NB4 (cell line): ENCODE measurements around the gene ADTRP.

ENCODE experiments used
- MYC ChIP-seq: IDR thresholded peaks from 2 replicates; pipeline ENCODE4 v1.6.1; 2011; ENCODE audit warnings: low read depth, low read length
- POLR2A ChIP-seq: IDR thresholded peaks from 2 replicates; pipeline ENCODE4 v1.6.1; 2011; ENCODE audit warnings: mild to moderate bottlenecking; ENCODE audit not compliant: insufficient read length; ENCODE audit errors: extremely low read depth
- TF ChIP-seq, protein P1 (sequence below): IDR thresholded peaks from one replicate; pipeline ENCODE4 v1.5.1; 2012; ENCODE audit warnings: low read depth, low read length
- TF ChIP-seq, protein P2 (sequence below): IDR thresholded peaks from 2 replicates; pipeline ENCODE4 v1.6.1; 2011; ENCODE audit warnings: low read depth, low read length

DNA sequence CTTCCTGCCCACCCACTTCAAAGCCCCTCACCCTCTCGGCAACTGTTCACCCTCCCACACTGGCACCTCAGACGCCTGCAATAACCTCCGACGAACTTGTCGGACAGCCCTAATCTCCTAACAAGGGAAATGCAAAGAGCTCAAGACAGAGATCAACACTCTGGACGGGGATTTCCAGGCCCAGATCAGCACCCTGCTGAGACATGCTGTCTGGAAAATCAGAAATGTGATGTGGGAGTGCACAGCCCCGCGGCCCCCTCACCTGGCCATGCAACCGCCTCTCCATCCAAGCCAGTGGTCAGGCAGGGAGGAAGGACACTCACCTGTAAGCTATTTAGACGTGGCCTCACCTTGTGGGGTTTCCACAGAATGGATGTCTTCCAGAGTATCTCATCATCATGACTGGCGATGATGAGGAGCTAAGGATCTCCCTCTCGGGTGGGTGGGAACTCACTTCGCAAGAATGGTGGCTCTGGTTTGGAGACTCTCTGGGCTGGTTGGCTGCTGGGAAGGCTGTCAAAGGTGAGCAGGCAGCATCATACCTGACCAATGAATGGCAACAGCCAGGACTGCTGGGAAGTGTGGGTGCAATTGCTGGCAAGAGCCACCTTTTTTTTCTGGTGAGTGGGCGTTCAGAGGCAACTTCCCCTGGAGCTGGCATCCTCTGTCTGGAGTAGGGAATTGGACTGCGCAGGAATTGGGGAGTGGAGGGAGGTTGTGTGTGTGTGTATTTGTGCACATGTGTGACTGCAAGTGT lies 28.1 kb upstream of the ADTRP start:
- TF ChIP-seq, protein P1, sequence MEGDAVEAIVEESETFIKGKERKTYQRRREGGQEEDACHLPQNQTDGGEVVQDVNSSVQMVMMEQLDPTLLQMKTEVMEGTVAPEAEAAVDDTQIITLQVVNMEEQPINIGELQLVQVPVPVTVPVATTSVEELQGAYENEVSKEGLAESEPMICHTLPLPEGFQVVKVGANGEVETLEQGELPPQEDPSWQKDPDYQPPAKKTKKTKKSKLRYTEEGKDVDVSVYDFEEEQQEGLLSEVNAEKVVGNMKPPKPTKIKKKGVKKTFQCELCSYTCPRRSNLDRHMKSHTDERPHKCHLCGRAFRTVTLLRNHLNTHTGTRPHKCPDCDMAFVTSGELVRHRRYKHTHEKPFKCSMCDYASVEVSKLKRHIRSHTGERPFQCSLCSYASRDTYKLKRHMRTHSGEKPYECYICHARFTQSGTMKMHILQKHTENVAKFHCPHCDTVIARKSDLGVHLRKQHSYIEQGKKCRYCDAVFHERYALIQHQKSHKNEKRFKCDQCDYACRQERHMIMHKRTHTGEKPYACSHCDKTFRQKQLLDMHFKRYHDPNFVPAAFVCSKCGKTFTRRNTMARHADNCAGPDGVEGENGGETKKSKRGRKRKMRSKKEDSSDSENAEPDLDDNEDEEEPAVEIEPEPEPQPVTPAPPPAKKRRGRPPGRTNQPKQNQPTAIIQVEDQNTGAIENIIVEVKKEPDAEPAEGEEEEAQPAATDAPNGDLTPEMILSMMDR = no peak
- no peak for TF ChIP-seq POLR2A
- TF ChIP-seq, protein P2, sequence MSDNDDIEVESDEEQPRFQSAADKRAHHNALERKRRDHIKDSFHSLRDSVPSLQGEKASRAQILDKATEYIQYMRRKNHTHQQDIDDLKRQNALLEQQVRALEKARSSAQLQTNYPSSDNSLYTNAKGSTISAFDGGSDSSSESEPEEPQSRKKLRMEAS = no peak
- TF ChIP-seq MYC = no peak
